Activated T-cell treated with anti-CD3 and anti-CD28 coated beads, Interleukin-2, amount 50 U/mL, for 48 hours (primary cell): ENCODE results near the gene DCT.

Experiments
- DNase-seq, 2 experiments: peaks; one replicate each; pipeline ENCODE4 v3.0.0-alpha.2; 2020

The DCT gene

GRCh38 chr13:94390881-94391280 lies 88.6 kb downstream of the DCT start:
- no peak for DNase-seq

- no peak for DNase-seq
These were observed 89.7 kb downstream of the DCT start for GRCh38 chr13:94389604-94390351.

- DNase-seq: no peak
These were observed 92.4 kb downstream of the DCT start for GRCh38 chr13:94387047-94387446.
